Measurements from ENCODE around the gene KRTAP24-1. TPM values are rescaled to one million over a fixed set of nuclear protein-coding genes. Genes with fewer than 3 reads are reported as not detected.

KRTAP24-1 gene
- total RNA-seq, 2 experiments from 2014 or later: not detected

GRCh38 chr21:30251781-30252180 is 31.0 kb downstream of the KRTAP24-1 start:
- Mint-ChIP-seq H3K27ac (no peak overlapping the region), H3K36me3 (no peaks in the 10 kb centered on the region)

GRCh38 chr21:30249936-30250335 is 32.8 kb downstream of the KRTAP24-1 start:
- Mint-ChIP-seq H3K4me3 (no peak overlapping the region), H3K27ac (no peak overlapping the region), H3K4me1 (no peaks in the 10 kb centered on the region), H3K9me3 (no peaks in the 10 kb centered on the region), H3K36me3 (no peaks in the 10 kb centered on the region), H3K27me3 (no peaks in the 10 kb centered on the region)
- DNase-seq: no peak

More at GRCh38 chr21:30251781-30252180, 31.0 kb downstream of the KRTAP24-1 start:
- DNase-seq: no peak
- no peaks in the 10 kb centered on the region for H3K4me1 Mint-ChIP-seq
- no peak overlapping the region for H3K4me3 Mint-ChIP-seq
- H3K9me3 Mint-ChIP-seq: no peaks in the 10 kb centered on the region
- no peaks in the 10 kb centered on the region for H3K27me3 Mint-ChIP-seq

GRCh38 chr21:30248844-30249243 is 33.9 kb downstream of the KRTAP24-1 start:
- H3K27ac Mint-ChIP-seq: no peak overlapping the region
- no peaks in the 10 kb centered on the region for H3K27me3 Mint-ChIP-seq
- H3K4me3 Mint-ChIP-seq: no peak overlapping the region
- no peak for DNase-seq
- H3K9me3 Mint-ChIP-seq: no peaks in the 10 kb centered on the region
- no peaks in the 10 kb centered on the region for H3K4me1 Mint-ChIP-seq
- H3K36me3 Mint-ChIP-seq: no peaks in the 10 kb centered on the region

- no peak for DNase-seq
- no peaks in the 10 kb centered on the region for H3K27me3 Mint-ChIP-seq
Measured at GRCh38 chr21:30245061-30245460, 37.7 kb downstream of the KRTAP24-1 start.

GRCh38 chr21:30243691-30244090 is 39.1 kb downstream of the KRTAP24-1 start:
- H3K36me3 Mint-ChIP-seq: no peaks in the 10 kb centered on the region
- H3K4me3 Mint-ChIP-seq: no peak overlapping the region
- DNase-seq: no peak
- H3K27ac Mint-ChIP-seq: no peak overlapping the region
- no peaks in the 10 kb centered on the region for H3K27me3 Mint-ChIP-seq
- no peaks in the 10 kb centered on the region for H3K4me1 Mint-ChIP-seq
- H3K9me3 Mint-ChIP-seq: no peaks in the 10 kb centered on the region

More at GRCh38 chr21:30245061-30245460, 37.7 kb downstream of the KRTAP24-1 start:
- Mint-ChIP-seq H3K4me1 (no peaks in the 10 kb centered on the region), H3K4me3 (no peak overlapping the region), H3K36me3 (no peaks in the 10 kb centered on the region), H3K27ac (no peak overlapping the region), H3K9me3 (no peaks in the 10 kb centered on the region)

GRCh38 chr21:30240661-30241060 is 42.1 kb downstream of the KRTAP24-1 start:
- Mint-ChIP-seq H3K36me3 (no peaks in the 10 kb centered on the region), H3K27me3 (no peaks in the 10 kb centered on the region), H3K27ac (no peak overlapping the region), H3K9me3 (no peaks in the 10 kb centered on the region), H3K4me3 (no peak overlapping the region), H3K4me1 (no peaks in the 10 kb centered on the region)
- DNase-seq: no peak

GRCh38 chr21:30238168-30238567 is 44.6 kb downstream of the KRTAP24-1 start:
- H3K27me3 Mint-ChIP-seq: no peaks in the 10 kb centered on the region
- no peak overlapping the region for H3K4me3 Mint-ChIP-seq
- H3K4me1 Mint-ChIP-seq: no peaks in the 10 kb centered on the region
- no peak for DNase-seq
- no peak overlapping the region for H3K27ac Mint-ChIP-seq
- no peaks in the 10 kb centered on the region for H3K9me3 Mint-ChIP-seq
- H3K36me3 Mint-ChIP-seq: no peaks in the 10 kb centered on the region

- Mint-ChIP-seq H3K36me3 (no peaks in the 10 kb centered on the region), H3K27ac (no peak overlapping the region), H3K4me1 (no peaks in the 10 kb centered on the region), H3K9me3 (peaks cover 2% of the 10 kb centered on the region), H3K4me3 (no peak overlapping the region), H3K27me3 (no peaks in the 10 kb centered on the region)
- no peak for DNase-seq
Measured at GRCh38 chr21:30234643-30235042, 48.1 kb downstream of the KRTAP24-1 start.

- Mint-ChIP-seq H3K9me3 (peaks cover 2% of the 10 kb centered on the region), H3K4me1 (no peaks in the 10 kb centered on the region), H3K36me3 (no peaks in the 10 kb centered on the region), H3K4me3 (no peak overlapping the region), H3K27me3 (no peaks in the 10 kb centered on the region), H3K27ac (no peak overlapping the region)
- no peak for DNase-seq
Measured at GRCh38 chr21:30234050-30234449, 48.7 kb downstream of the KRTAP24-1 start.

- H3K4me3 Mint-ChIP-seq: no peak overlapping the region
- H3K36me3 Mint-ChIP-seq: no peaks in the 10 kb centered on the region
- peaks cover 2% of the 10 kb centered on the region for H3K9me3 Mint-ChIP-seq
- no peak for DNase-seq
- H3K4me1 Mint-ChIP-seq: no peaks in the 10 kb centered on the region
- H3K27me3 Mint-ChIP-seq: no peaks in the 10 kb centered on the region
- H3K27ac Mint-ChIP-seq: no peak overlapping the region
Measured at GRCh38 chr21:30233228-30234020, 49.3 kb downstream of the KRTAP24-1 start.

- H3K27ac Mint-ChIP-seq: no peak overlapping the region
- DNase-seq: no peak
- H3K36me3 Mint-ChIP-seq: no peaks in the 10 kb centered on the region
- H3K4me1 Mint-ChIP-seq: no peaks in the 10 kb centered on the region
- peaks cover 2% of the 10 kb centered on the region for H3K9me3 Mint-ChIP-seq
- H3K27me3 Mint-ChIP-seq: no peaks in the 10 kb centered on the region
- no peak overlapping the region for H3K4me3 Mint-ChIP-seq
Measured at GRCh38 chr21:30232011-30232410, 50.7 kb downstream of the KRTAP24-1 start.

Other genes with a start within 250 kb of the KRTAP24-1 start
- gene CLDN17, start 116.1 kb downstream of the KRTAP24-1 start, total RNA-seq: not detected
- not detected for gene CLDN8, start 66.9 kb downstream of the KRTAP24-1 start, total RNA-seq
- gene KRTAP25-1, start 6.6 kb upstream of the KRTAP24-1 start, total RNA-seq: not detected
- gene KRTAP26-1, start 37.4 kb upstream of the KRTAP24-1 start, total RNA-seq: not detected
- not detected for gene KRTAP27-1, start 54.7 kb upstream of the KRTAP24-1 start, total RNA-seq
- not detected for gene KRTAP23-1, start 65.7 kb upstream of the KRTAP24-1 start, total RNA-seq
- not detected for gene KRTAP13-2, start 89.3 kb upstream of the KRTAP24-1 start, total RNA-seq
- gene KRTAP13-1, start 113.1 kb upstream of the KRTAP24-1 start, total RNA-seq: not detected
- gene KRTAP13-3, start 143.0 kb upstream of the KRTAP24-1 start, total RNA-seq: not detected
- gene KRTAP13-4, start 147.3 kb upstream of the KRTAP24-1 start, total RNA-seq: not detected
- gene KRTAP15-1, start 157.3 kb upstream of the KRTAP24-1 start, total RNA-seq: not detected
- not detected for gene KRTAP19-1, start 197.4 kb upstream of the KRTAP24-1 start, total RNA-seq
- gene KRTAP19-2, start 204.5 kb upstream of the KRTAP24-1 start, total RNA-seq: not detected
- gene KRTAP19-3, start 209.1 kb upstream of the KRTAP24-1 start, total RNA-seq: not detected
- gene KRTAP19-4, start 214.2 kb upstream of the KRTAP24-1 start, total RNA-seq: not detected
- gene KRTAP19-5, start 219.2 kb upstream of the KRTAP24-1 start, total RNA-seq: not detected